Heart left ventricle (tissue), 16 donors: ENCODE results near the gene COLEC12. TPM values are rescaled to one million over a fixed set of nuclear protein-coding genes. Genes with fewer than 3 reads are reported as not detected.

ENCODE experiments used
- ATAC-seq, 4 donors: fragments of 200-7000 bp; cut with Tn5 transposase; one replicate each; pipeline ENCODE4 v1.9.1; 2020 to 2022; ENCODE audit warnings: moderate library complexity in 4 of 4, mild to moderate bottlenecking in 3 of 4, moderate number of reproducible peaks in 1 of 4
- DNase-seq, 5 donors: peaks; one replicate each; pipeline ENCODE4 v3.0.0-alpha.2; 2020
- H3K27ac ChIP-seq, 12 donors: fragments of 200-600 bp; sonication (generic) in 4 of 12; one replicate each; pipeline versions ENCODE4 v1.5.0 to v1.8.0; 2016 to 2022; ENCODE audit warnings: mild to moderate bottlenecking in 2 of 12
- H3K27me3 ChIP-seq, 9 donors: fragments of 200-600 bp; sonication (generic) in 2 of 9; one replicate each; pipeline versions ENCODE4 v1.5.1 to v1.8.0; 2016 to 2022; ENCODE audit warnings: mild to moderate bottlenecking in 3 of 9
- H3K36me3 ChIP-seq, 9 donors: fragments of 200-600 bp; sonication (generic) in 2 of 9; one replicate each; pipeline versions ENCODE4 v1.5.0 to v1.8.0; 2018 to 2022; ENCODE audit warnings: mild to moderate bottlenecking in 2 of 9
- H3K4me1 ChIP-seq, 12 donors: fragments of 200-600 bp; sonication (generic) in 4 of 12; one replicate each; pipeline versions ENCODE4 v1.5.0 to v1.8.0; 2016 to 2022; ENCODE audit warnings: mild to moderate bottlenecking in 3 of 12
- H3K4me3 ChIP-seq, 12 donors: fragments of 200-600 bp; sonication (generic) in 4 of 12; one replicate each; pipeline versions ENCODE4 v1.5.0 to v1.8.0; 2017 to 2022; ENCODE audit warnings: mild to moderate bottlenecking in 9 of 12, moderate library complexity in 4 of 12
- H3K9me3 ChIP-seq, 12 donors: fragments of 200-600 bp; sonication (generic) in 4 of 12; one replicate each; pipeline versions ENCODE4 v1.5.0 to v1.8.0; 2016 to 2022; ENCODE audit warnings: mild to moderate bottlenecking in 1 of 12
- CTCF ChIP-seq, 12 donors: fragments of 200-600 bp; sonication (generic) in 4 of 12; IDR thresholded peaks; one replicate each; pipeline versions ENCODE4 v1.5.0 to v1.8.0; 2018 to 2022; ENCODE audit warnings: antibody characterized with exemption in 12 of 12, mild to moderate bottlenecking in 5 of 12
- POLR2A ChIP-seq, 2 donors: fragments of 450-650 bp; IDR thresholded peaks; one replicate each; pipeline ENCODE4 v1.6.1; 2017; ENCODE audit warnings: antibody characterized with exemption in 2 of 2, mild to moderate bottlenecking in 2 of 2, moderate library complexity in 2 of 2
- WGBS, 4 donors: extraction: QIAGEN DNeasy Blood & Tissue Kit in 2 of 4; methylation state at CpG; one replicate each; pipeline versions ENCODE4 v1.1.5 to v1.1.7; 2013 to 2018; 5-methylcytosine and 5-hydroxymethylcytosine counted together
- intact Hi-C, 10 donors: fragments of 100-400 bp; cut with DNase I; formaldehyde crosslinking; loops; one replicate each; pipeline versions ENCODE4 v1.11.1 to v1.14.2; 2022
- polyA plus RNA-seq, 2 donors: library from polyadenylated mRNA; stranded (reverse); fragments of 200-250 nt; gene quantifications; one replicate each; pipeline ENCODE4 v1.2.3, GENCODE V29; 2013
- total RNA-seq, 9 donors: library from RNA; depleted of rRNA in 2 of 9; stranded (reverse); fragments of >200 nt in 2 of 9; fragmentation: NEBNext Ultra II Directional in 3 of 9; extraction: Animal tissue kit (Norgen Biotek cat#: 25700) in 3 of 9; gene quantifications; one replicate each; pipeline versions ENCODE4 v1.1.0 to v1.2.4, GENCODE V29; 2016 to 2023
- donor health status: ischemic (EF 13 %, LVEDD 7.1; RV severe dilation, severe dysfunction).
- donor health status: healthy with polysubstance abuse.
- donor health status: DM: no; HTN: yes; CAD: no.
- donor health status: DM: no; HTN: no; CAD: no.
- donor health status: ischemic (EF 25% LVEDD 6.9; RV normal size, moderate dysfunction).
- donor health status: ischemic (EF 25% LVEDD 5.7; RV mildly dilated, moderate dysfunction).
- donor health status: healthy.
- donor health status: DM: yes; HTN: yes; CAD: no.
- donor health status: ischemic (EF 35%, LVEDD 5.7; RV mildly dilated, moderate dysfunction).
- donor health status: nonischemic (EF 11% LVEDD 7.7; RV severe dilation, severe dysfunction).
- donor health status: DM: yes; HTN: yes; CAD: no.
- donor health status: PGD.
- donor health status: ischemic (EF 29% LVEDD 5.4; RV normal size, mild dysfunction).
- donor health status: nonischemic (EF 23%, LVEDD 6.1; RV moderate dilation, normal function).

Gene COLEC12
- total and polyA plus RNA-seq, 11 donors: 2.2 to 35.9 (median 7.9) TPM

- intact Hi-C loops: no loop called here
- Histone ChIP-seq H3K27ac (no peak overlapping the region), H3K27me3 (no peaks in the 10 kb centered on the region), H3K4me3 (no peak overlapping the region), H3K4me1 (no peaks in the 10 kb centered on the region), H3K9me3 (no peaks in the 10 kb centered on the region), H3K36me3 (no peaks in the 10 kb centered on the region)
- no peak for TF ChIP-seq POLR2A (IDR thresholded peaks at IDR 0.05)
- TF ChIP-seq CTCF (IDR thresholded peaks at IDR 0.05): no peak
- DNase-seq (no peak), ATAC-seq (no peak)
- WGBS, 4 donors: 72 to 81% (median 78%) methylated on average over 6 of the region's 6 CpGs
These were observed 33.6 kb upstream of the COLEC12 start for GRCh38 chr18:533995-534601.

DNA sequence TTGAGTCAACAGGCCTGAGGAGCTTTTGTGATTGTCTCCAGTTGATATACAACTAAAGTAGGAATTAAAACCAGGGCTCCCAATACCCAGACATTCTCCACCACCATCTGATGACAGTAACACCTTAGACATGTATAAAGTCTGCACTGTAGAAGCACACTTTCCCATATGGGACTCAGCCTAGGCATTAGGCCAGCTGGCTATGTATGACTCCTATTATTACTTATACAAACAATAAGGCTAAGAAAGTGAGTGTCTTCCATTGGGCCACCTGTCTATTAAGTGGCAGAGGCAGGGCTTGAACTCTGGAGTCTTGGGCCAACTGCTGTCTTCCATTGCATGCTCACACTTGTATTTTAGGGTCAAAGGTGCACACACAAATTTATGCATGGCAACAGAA is 32.1 kb upstream of the COLEC12 start:
- H3K27ac ChIP-seq: no peak overlapping the region
- DNase-seq: no peak
- H3K4me3 ChIP-seq: no peak overlapping the region
- peaks cover 0 to 8% (median 0%) of the 10 kb centered on the region in 9 donors for H3K27me3 ChIP-seq
- TF ChIP-seq POLR2A (IDR thresholded peaks at IDR 0.05) (no peak), CTCF (IDR thresholded peaks at IDR 0.05) (no peak)
- no peaks in the 10 kb centered on the region for H3K36me3 ChIP-seq
- no peak for ATAC-seq
- no peaks in the 10 kb centered on the region for H3K4me1 ChIP-seq
- intact Hi-C loops: no loop called here
- H3K9me3 ChIP-seq: no peaks in the 10 kb centered on the region

GRCh38 chr18:532018-532417 is 31.5 kb upstream of the COLEC12 start:
- H3K4me1 ChIP-seq: no peaks in the 10 kb centered on the region
- no peak for TF ChIP-seq CTCF (IDR thresholded peaks at IDR 0.05)
- ATAC-seq: no peak

DNA sequence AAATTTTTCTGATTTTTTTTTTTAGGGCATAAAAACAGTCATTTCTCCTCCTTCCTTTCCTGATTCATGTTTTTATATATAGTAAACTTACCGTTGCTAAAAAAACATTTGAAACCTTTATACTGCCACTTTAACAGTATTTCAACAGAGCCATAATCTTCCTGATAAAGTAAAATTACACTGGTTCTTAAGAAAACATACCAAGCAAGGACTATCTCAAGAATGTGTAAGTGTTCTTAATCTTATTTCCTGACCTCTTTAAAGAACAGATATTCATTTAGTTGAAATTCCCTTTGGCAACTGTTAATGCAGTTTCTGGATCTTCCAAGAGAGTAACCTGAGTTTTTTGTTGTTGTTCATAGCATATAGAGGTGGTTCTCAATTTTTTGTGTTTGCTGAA is 26.6 kb upstream of the COLEC12 start:
- Histone ChIP-seq H3K4me3 (no peak overlapping the region), H3K36me3 (no peaks in the 10 kb centered on the region), H3K9me3 (no peaks in the 10 kb centered on the region), H3K27me3 (peaks cover 0 to 8% (median 0%) of the 10 kb centered on the region in 9 donors), H3K4me1 (peaks cover 0 to 2% (median 0%) of the 10 kb centered on the region in 12 donors), H3K27ac (no peak overlapping the region)
- TF ChIP-seq POLR2A (IDR thresholded peaks at IDR 0.05): no peak
- no peak for TF ChIP-seq CTCF (IDR thresholded peaks at IDR 0.05)
- 10 to 18% (median 14%) methylated on average over 1 of the region's 1 CpG for WGBS, 4 donors
- intact Hi-C loops: no loop called here
- no peak for DNase-seq
- no peak for ATAC-seq

More at GRCh38 chr18:532018-532417, 31.5 kb upstream of the COLEC12 start:
- Histone ChIP-seq H3K27ac (no peak overlapping the region), H3K4me3 (no peak overlapping the region), H3K9me3 (no peaks in the 10 kb centered on the region), H3K36me3 (no peaks in the 10 kb centered on the region), H3K27me3 (peaks cover 0 to 8% (median 0%) of the 10 kb centered on the region in 9 donors)
- 58 to 64% (median 61%) methylated on average over 4 of the region's 4 CpGs for WGBS, 4 donors
- no peak for DNase-seq
- intact Hi-C loops: no loop called here
